Thyroid gland (tissue), 4 donors: ENCODE results near the gene SYNPO2L. TPM values are rescaled to one million over a fixed set of nuclear protein-coding genes. Genes with fewer than 3 reads are reported as not detected.

Experiments used
- DNase-seq, 2 donors: peaks; one replicate each; pipeline ENCODE4 v3.0.0-alpha.2; 2019
- H3K27ac ChIP-seq, 3 donors: fragments of 200-600 bp; sonication (generic); 1 replicate in 2 of 3; 2 replicates in 1 of 3; pipeline ENCODE4 v1.5.1; 2016 to 2019; ENCODE audit warnings: mild to moderate bottlenecking in 1 of 3, moderate library complexity in 1 of 3
- H3K27me3 ChIP-seq: fragments of 200-600 bp; sonication (generic); one replicate; pipeline ENCODE4 v1.5.1; 2019
- H3K36me3 ChIP-seq, 2 donors: fragments of 200-600 bp; sonication (generic); one replicate each; pipeline ENCODE4 v1.5.1; 2016 to 2019
- H3K4me1 ChIP-seq, 2 donors: fragments of 200-600 bp; sonication (generic); one replicate each; pipeline ENCODE4 v1.5.1; 2017 to 2019
- H3K4me3 ChIP-seq, 3 donors: fragments of 200-600 bp; sonication (generic); replicated peaks in 1 of 3; 1 replicate in 2 of 3; 2 replicates in 1 of 3; pipeline ENCODE4 v1.5.1; 2016; ENCODE audit warnings: mild to moderate bottlenecking in 1 of 3
- H3K9me3 ChIP-seq: fragments of 200-600 bp; sonication (generic); one replicate; pipeline ENCODE4 v1.5.1; 2017
- POLR2A ChIP-seq, 2 donors: fragments of 450-650 bp; IDR thresholded peaks; one replicate each; pipeline ENCODE4 v1.6.1; 2017; ENCODE audit warnings: antibody characterized with exemption in 2 of 2, mild to moderate bottlenecking in 2 of 2, moderate library complexity in 1 of 2
- WGBS, 2 donors: methylation state at CpG; one replicate each; pipeline ENCODE4 v1.1.5; 2017; 5-methylcytosine and 5-hydroxymethylcytosine counted together
- intact Hi-C: fragments of 100-400 bp; cut with DNase I; formaldehyde crosslinking; loops from one replicate; pipeline ENCODE4 v1.15.1; 2023
- total RNA-seq, 4 donors: library from RNA; depleted of rRNA; stranded (reverse); fragments of >200 nt; gene quantifications; one replicate each; pipeline ENCODE4 v1.2.3, GENCODE V29; 2016
- TF ChIP-seq, protein P1 (sequence below), 6 experiments: fragments of 200-600 bp in 3 of 6; fragments of 450-650 bp in 3 of 6; sonication (generic) in 3 of 6; IDR thresholded peaks; one replicate each; pipeline ENCODE4 v1.5.1; 2016 to 2019; ENCODE audit warnings: antibody characterized with exemption in 6 of 6, mild to moderate bottlenecking in 2 of 6, inconsistent platforms in 1 of 6, moderate library complexity in 1 of 6

The SYNPO2L gene
- total RNA-seq, 4 donors from 2014 or later: not detected

DNA sequence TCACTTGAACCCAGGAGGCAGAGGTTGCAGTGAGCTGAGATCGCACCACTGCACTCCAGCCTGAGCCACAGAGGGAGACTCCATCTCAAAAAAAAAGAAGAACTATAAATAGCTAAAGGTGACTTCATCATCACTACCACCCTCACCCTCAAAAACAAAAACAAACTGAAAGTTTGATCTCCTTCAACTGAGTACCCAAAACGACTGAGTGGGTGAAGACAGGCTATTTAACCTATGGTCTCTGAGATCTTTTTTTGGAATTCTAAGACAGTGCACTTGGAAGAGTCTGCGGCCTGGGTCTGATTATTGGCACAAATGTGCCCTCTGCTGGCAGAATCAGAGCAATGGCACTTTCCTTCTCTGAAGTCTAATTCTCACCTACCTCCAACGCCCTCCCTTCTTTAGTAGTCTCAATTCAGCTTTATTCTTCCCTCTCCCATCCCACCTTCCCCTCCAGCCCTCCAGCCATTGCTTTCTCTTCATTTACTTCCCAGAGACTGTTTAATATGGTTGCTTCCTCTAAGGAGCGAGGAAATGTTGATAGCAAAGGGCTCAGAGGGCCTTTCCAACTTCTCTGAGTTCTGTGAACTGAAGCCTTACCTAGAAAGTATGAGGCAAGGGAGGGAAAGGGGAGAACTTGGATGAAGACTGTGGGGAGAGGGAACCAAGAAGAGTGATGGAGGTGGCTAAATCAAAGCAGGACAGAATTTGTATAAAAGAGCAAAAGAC is 11.7 kb downstream of the SYNPO2L start:
- TF ChIP-seq POLR2A (IDR thresholded peaks at IDR 0.05): no peak
- TF ChIP-seq, protein P1, sequence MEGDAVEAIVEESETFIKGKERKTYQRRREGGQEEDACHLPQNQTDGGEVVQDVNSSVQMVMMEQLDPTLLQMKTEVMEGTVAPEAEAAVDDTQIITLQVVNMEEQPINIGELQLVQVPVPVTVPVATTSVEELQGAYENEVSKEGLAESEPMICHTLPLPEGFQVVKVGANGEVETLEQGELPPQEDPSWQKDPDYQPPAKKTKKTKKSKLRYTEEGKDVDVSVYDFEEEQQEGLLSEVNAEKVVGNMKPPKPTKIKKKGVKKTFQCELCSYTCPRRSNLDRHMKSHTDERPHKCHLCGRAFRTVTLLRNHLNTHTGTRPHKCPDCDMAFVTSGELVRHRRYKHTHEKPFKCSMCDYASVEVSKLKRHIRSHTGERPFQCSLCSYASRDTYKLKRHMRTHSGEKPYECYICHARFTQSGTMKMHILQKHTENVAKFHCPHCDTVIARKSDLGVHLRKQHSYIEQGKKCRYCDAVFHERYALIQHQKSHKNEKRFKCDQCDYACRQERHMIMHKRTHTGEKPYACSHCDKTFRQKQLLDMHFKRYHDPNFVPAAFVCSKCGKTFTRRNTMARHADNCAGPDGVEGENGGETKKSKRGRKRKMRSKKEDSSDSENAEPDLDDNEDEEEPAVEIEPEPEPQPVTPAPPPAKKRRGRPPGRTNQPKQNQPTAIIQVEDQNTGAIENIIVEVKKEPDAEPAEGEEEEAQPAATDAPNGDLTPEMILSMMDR (IDR thresholded peaks at IDR 0.05): peak; percentile 62 to 96 (median 85)
- Histone ChIP-seq H3K27ac (peak overlapping the region in 1 of 3 donors; percentile 22), H3K4me3 (no peak overlapping the region), H3K9me3 (no peaks in the 10 kb centered on the region), H3K27me3 (no peaks in the 10 kb centered on the region), H3K36me3 (no peaks in the 10 kb centered on the region), H3K4me1 (peaks cover 37 to 49% of the 10 kb centered on the region in 2 donors)
- WGBS, 2 donors: 18 to 20% methylated on average over 5 of the region's 5 CpGs
- DNase-seq: peak; percentile 62 to 64
- intact Hi-C loops: no loop called here

DNA sequence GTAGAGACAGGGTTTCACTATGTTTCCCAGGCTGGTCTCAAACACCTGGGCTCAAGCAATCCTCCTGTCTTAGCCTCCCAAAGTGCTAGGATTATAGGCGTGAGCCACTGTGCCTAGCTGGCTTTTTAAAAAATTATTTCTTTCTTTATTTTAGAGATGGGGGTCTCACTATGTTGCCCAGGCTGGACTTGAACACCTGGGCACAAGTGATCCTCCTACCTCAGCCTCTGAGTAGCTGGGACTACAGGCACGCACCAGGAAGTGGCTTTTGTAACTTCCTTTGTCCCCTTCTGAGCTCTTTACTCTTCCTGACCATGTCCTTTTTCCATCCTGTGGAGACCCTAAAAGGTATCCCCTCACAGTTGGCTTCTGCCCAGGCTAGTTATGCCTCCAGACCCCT is 12.5 kb downstream of the SYNPO2L start:
- H3K27me3 ChIP-seq: no peaks in the 10 kb centered on the region
- no peaks in the 10 kb centered on the region for H3K36me3 ChIP-seq
- H3K4me1 ChIP-seq: peaks cover 39 to 48% of the 10 kb centered on the region in 2 donors
- intact Hi-C loops: no loop called here
- no peak overlapping the region for H3K4me3 ChIP-seq
- TF ChIP-seq, protein P1 (IDR thresholded peaks at IDR 0.05): no peak
- TF ChIP-seq POLR2A (IDR thresholded peaks at IDR 0.05): no peak
- 92 to 98% methylated on average over 2 of the region's 2 CpGs for WGBS, 2 donors
- H3K27ac ChIP-seq: peak overlapping the region in 2 of 3 donors; percentile 19 to 22
- no peak for DNase-seq
- no peaks in the 10 kb centered on the region for H3K9me3 ChIP-seq

DNA sequence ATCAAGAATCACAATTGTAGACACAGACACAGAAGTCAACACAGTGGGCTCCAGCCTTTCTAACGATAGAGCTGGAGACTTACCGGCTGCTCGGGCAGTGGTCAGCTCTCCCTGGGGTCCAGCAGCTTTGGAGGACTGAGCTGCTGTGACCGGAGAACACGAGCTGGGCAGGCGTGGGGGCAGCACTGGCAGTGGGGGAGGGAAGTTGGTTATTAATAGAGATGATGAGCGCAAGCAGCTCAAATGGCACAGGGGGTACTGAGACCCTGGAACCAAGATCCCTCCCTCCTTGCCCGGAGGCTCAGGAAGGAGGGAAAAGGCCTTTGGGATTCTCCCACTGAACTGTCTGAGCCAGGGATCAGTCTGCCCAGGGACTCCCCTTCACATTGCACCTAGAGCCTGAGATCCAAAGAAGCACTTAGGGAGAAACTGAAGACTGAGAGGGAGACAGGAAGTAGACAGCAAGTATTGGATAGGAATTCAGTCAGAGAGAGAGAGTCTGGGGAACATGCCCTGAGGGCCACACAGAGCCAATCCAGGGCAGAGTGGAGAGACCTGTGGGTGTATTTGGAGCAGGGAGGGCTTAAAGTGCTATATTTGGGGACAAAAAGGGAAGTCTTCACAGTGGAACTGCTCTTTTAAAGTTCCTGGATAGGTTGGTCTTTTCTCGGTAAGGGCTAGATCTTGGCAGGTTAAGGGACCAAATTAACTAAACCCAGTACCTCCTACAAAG is 14.3 kb downstream of the SYNPO2L start, which contains the start of gene MYOZ1:
Gene MYOZ1 (minus strand): TSS at position 147 of the 733 bp plus-strand sequence. CDS start 1,457 bp downstream, outside the sequence.
- Histone ChIP-seq H3K9me3 (no peaks in the 10 kb centered on the region), H3K27ac (peak within 1 kb of the TSS; percentile 59 to 82 (median 69)), H3K36me3 (no peaks in the 10 kb centered on the region), H3K4me3 (no peak within 1 kb of the TSS), H3K4me1 (peaks cover 32 to 33% of the 10 kb centered on the region in 2 donors), H3K27me3 (no peaks in the 10 kb centered on the region)
- WGBS, 2 donors: 61 to 84% methylated on average over 9 of the region's 9 CpGs
- intact Hi-C loops: no loop called here
- peak in 1 of 2 donors; percentile 33 for TF ChIP-seq POLR2A (IDR thresholded peaks at IDR 0.05)
- TF ChIP-seq, protein P1 (IDR thresholded peaks at IDR 0.05): no peak
- peak; percentile 51 to 58 for DNase-seq

DNA sequence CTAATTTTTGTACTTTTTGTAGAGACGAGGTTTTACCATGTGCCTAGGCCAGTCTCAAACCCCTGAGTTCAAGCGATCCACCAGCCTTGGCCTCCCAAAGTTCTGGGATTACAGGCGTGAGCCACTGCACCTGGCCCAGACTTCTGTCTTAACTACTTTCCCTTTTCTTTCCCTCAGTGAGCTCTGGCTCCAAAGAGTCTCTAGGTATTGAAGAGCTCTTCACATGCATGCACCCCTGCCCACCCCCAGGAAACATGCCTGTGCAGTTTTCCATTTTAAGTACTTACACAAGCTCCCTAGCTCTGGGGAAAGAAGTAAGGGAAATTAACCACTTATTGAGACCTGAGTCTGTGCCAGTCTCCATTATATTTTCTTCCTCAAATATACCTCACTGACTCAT is 16.5 kb downstream of the SYNPO2L start:
- intact Hi-C loops: no loop called here
- Histone ChIP-seq H3K27ac (peak overlapping the region; percentile 58 to 75 (median 69)), H3K36me3 (no peaks in the 10 kb centered on the region), H3K27me3 (no peaks in the 10 kb centered on the region), H3K4me1 (peaks cover 32 to 33% of the 10 kb centered on the region in 2 donors), H3K9me3 (no peaks in the 10 kb centered on the region), H3K4me3 (no peak overlapping the region)
- TF ChIP-seq, protein P1 (IDR thresholded peaks at IDR 0.05): no peak
- no peak for TF ChIP-seq POLR2A (IDR thresholded peaks at IDR 0.05)
- DNase-seq: peak; percentile 71 to 78
- WGBS, 2 donors: 51 to 63% methylated on average over 3 of the region's 3 CpGs

DNA sequence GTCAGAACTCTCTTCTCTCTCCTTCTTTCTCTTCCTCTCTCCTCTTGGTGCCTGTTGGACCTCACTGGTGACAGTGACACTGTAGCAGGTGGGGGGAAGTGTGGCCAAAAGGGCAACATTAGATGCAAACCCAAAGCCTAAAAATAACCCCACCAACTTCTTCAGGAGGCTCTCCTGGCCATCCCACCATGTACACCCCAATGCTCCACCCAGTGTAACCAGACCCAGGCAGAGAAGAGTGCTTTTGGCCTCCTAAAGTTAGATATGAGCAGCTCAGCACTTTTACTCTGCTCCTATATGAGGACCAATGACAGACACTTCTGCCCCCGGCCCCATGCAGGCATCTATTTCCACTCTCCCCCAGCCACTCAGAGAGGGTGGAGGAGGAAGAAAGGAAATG is 20.0 kb downstream of the SYNPO2L start:
- Histone ChIP-seq H3K4me3 (no peak overlapping the region), H3K4me1 (peaks cover 18% of the 10 kb centered on the region in 2 donors), H3K36me3 (no peaks in the 10 kb centered on the region), H3K27me3 (no peaks in the 10 kb centered on the region), H3K9me3 (no peaks in the 10 kb centered on the region), H3K27ac (no peak overlapping the region)
- intact Hi-C loops: no loop called here
- 0 to 52% methylated on average over 1 of the region's 1 CpG for WGBS, 2 donors
- TF ChIP-seq, protein P1 (IDR thresholded peaks at IDR 0.05): no peak
- TF ChIP-seq POLR2A (IDR thresholded peaks at IDR 0.05): no peak
- DNase-seq: no peak
